Ishikawa (cell line): ENCODE results near the gene DENND5A.

Experiments
- CEBPB ChIP-seq: IDR thresholded peaks from 2 replicates; pipeline ENCODE4 v1.6.1; 2012
- CREB1 ChIP-seq: IDR thresholded peaks from 2 replicates; pipeline ENCODE4 v1.6.1; 2012; ENCODE audit warnings: low read depth
- EGR1 ChIP-seq: IDR thresholded peaks from 2 replicates; pipeline ENCODE4 v1.6.1; 2012
- EP300 ChIP-seq: IDR thresholded peaks from 2 replicates; pipeline ENCODE4 v1.6.1; 2012; ENCODE audit warnings: borderline replicate concordance
- FOXM1 ChIP-seq: IDR thresholded peaks from 2 replicates; pipeline ENCODE4 v1.6.1; 2012; ENCODE audit warnings: low read depth, borderline replicate concordance
- NFIC ChIP-seq: IDR thresholded peaks from 2 replicates; pipeline ENCODE4 v1.6.1; 2012
- RAD21 ChIP-seq: IDR thresholded peaks from 2 replicates; pipeline ENCODE4 v1.6.1; 2012; ENCODE audit warnings: low read depth
- TAF1 ChIP-seq: IDR thresholded peaks from 2 replicates; pipeline ENCODE4 v1.6.1; 2012; ENCODE audit warnings: low read depth, mild to moderate bottlenecking
- TCF12 ChIP-seq: IDR thresholded peaks from 2 replicates; pipeline ENCODE4 v1.6.1; 2012; ENCODE audit warnings: low read depth
- TEAD4 ChIP-seq: IDR thresholded peaks from 2 replicates; pipeline ENCODE4 v1.6.1; 2012
- YY1 ChIP-seq: IDR thresholded peaks from 2 replicates; pipeline ENCODE4 v1.6.1; 2012; ENCODE audit warnings: low read depth
- ZBTB7A ChIP-seq: IDR thresholded peaks from 2 replicates; pipeline ENCODE4 v1.6.1; 2012; ENCODE audit warnings: low read depth
- TF ChIP-seq, protein P1 (sequence below): IDR thresholded peaks from 2 replicates; pipeline ENCODE4 v1.6.1; 2012
- TF ChIP-seq, protein P2 (sequence below): IDR thresholded peaks from 2 replicates; pipeline ENCODE4 v1.6.1; 2012
- TF ChIP-seq, protein P3 (sequence below): IDR thresholded peaks from 2 replicates; pipeline ENCODE4 v1.6.1; 2012; ENCODE audit warnings: low read depth, mild to moderate bottlenecking

Gene DENND5A

DNA sequence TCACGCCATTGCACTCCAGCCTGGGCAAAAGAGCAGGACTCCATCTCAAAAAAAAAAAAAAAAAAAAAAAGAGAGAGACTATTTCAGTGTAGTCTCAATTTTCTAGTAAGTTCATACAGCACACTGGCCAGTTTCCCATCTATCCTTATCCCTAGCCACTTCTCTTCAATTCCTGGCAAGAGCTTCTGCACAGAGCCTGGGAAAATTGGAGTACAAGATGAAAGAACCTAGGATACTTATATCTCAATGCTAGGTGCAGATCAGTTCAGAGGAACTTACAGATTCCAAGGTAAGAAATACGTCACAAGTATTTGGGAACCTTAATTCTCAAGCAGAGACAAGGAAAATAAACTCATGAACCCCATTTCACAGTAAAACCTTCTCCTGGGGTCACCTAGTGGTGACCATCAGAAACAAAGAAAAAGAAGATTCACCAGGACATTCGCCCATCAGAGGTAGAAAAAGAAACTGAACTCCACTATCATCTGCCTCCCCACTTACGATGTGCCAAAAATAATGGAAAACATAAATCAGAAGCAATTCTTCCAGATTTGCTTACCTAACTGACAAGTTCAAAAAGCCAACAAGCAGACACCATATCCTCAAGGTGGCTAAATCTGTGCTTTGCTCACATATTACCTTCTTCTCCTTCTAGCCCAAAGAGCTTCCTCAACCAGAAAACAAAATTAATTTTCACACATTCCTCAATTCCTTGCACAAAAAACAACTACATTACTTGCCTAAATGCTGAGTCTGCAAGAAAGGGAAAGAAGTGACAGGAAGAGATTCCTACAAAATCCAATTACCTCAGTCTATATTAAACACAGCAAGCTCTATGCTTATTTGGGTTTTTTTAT is 4.9 kb downstream of the DENND5A start:
- TF ChIP-seq CREB1 (no peak), RAD21 (peak; percentile 8; the same call in 1 of the 2 replicates), ZBTB7A (no peak)

DNA sequence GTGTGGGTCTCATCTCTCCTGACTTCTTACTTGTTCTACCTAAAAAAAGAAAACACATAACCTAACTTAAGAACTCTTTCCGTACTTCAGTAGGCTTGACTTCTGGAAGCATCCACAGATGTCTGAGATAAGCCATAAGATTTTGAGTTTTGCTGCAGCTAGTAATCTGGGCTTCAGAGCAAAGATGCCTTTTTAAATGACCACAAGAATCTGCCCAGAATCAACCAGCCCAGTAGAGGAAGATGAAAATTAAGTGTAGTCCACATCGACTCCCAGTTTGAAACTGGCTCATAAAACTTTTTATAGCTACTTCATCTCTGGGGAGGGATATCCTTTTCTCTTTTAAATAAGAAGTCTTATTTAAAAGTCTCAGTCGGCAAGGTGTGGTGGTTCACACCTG is 10.7 kb downstream of the DENND5A start:
- no peak for TF ChIP-seq EP300
- no peak for TF ChIP-seq TAF1
- TF ChIP-seq RAD21 = no peak
- no peak for TF ChIP-seq FOXM1
- TF ChIP-seq TCF12 = no peak
- no peak for TF ChIP-seq CEBPB
- no peak for TF ChIP-seq TEAD4
- TF ChIP-seq NFIC = no peak
- no peak for TF ChIP-seq CREB1
- no peak for TF ChIP-seq ZBTB7A
- TF ChIP-seq, protein P1, sequence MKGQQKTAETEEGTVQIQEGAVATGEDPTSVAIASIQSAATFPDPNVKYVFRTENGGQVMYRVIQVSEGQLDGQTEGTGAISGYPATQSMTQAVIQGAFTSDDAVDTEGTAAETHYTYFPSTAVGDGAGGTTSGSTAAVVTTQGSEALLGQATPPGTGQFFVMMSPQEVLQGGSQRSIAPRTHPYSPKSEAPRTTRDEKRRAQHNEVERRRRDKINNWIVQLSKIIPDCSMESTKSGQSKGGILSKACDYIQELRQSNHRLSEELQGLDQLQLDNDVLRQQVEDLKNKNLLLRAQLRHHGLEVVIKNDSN = no peak
- TF ChIP-seq, protein P2, sequence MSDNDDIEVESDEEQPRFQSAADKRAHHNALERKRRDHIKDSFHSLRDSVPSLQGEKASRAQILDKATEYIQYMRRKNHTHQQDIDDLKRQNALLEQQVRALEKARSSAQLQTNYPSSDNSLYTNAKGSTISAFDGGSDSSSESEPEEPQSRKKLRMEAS = no peak
- TF ChIP-seq, protein P3, sequence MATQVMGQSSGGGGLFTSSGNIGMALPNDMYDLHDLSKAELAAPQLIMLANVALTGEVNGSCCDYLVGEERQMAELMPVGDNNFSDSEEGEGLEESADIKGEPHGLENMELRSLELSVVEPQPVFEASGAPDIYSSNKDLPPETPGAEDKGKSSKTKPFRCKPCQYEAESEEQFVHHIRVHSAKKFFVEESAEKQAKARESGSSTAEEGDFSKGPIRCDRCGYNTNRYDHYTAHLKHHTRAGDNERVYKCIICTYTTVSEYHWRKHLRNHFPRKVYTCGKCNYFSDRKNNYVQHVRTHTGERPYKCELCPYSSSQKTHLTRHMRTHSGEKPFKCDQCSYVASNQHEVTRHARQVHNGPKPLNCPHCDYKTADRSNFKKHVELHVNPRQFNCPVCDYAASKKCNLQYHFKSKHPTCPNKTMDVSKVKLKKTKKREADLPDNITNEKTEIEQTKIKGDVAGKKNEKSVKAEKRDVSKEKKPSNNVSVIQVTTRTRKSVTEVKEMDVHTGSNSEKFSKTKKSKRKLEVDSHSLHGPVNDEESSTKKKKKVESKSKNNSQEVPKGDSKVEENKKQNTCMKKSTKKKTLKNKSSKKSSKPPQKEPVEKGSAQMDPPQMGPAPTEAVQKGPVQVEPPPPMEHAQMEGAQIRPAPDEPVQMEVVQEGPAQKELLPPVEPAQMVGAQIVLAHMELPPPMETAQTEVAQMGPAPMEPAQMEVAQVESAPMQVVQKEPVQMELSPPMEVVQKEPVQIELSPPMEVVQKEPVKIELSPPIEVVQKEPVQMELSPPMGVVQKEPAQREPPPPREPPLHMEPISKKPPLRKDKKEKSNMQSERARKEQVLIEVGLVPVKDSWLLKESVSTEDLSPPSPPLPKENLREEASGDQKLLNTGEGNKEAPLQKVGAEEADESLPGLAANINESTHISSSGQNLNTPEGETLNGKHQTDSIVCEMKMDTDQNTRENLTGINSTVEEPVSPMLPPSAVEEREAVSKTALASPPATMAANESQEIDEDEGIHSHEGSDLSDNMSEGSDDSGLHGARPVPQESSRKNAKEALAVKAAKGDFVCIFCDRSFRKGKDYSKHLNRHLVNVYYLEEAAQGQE = no peak
- no peak for TF ChIP-seq EGR1
- TF ChIP-seq YY1 = no peak

DNA sequence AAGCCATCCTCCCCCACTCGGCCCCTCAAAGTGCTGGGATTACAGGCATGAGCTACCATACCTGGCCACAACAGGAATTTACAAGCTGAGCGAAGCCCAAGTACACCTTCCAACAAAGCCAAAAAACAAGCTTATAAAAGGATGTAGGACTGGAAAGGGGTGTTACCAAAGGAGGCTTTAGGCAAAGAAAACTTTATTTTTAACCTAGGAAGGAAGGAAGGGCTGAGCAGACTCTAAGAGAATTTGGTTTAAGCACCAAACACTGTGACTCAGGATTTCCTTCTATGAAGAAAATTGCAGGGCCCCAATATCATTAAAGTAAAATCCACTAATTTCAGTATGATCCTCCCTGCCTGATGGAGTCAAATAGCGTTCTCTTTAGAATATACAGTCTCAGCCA is 12.1 kb downstream of the DENND5A start:
- TF ChIP-seq ZBTB7A = no peak
- no peak for TF ChIP-seq RAD21
- TF ChIP-seq NFIC = no peak
- no peak for TF ChIP-seq TAF1
- TF ChIP-seq CEBPB = no peak
- no peak for TF ChIP-seq YY1
- TF ChIP-seq, protein P2 = no peak
- no peak for TF ChIP-seq FOXM1
- TF ChIP-seq EGR1 = no peak
- TF ChIP-seq, protein P3 = no peak
- TF ChIP-seq EP300 = no peak
- TF ChIP-seq, protein P1 = no peak
- TF ChIP-seq TEAD4 = no peak
- TF ChIP-seq TCF12 = no peak
- TF ChIP-seq CREB1 = no peak

DNA sequence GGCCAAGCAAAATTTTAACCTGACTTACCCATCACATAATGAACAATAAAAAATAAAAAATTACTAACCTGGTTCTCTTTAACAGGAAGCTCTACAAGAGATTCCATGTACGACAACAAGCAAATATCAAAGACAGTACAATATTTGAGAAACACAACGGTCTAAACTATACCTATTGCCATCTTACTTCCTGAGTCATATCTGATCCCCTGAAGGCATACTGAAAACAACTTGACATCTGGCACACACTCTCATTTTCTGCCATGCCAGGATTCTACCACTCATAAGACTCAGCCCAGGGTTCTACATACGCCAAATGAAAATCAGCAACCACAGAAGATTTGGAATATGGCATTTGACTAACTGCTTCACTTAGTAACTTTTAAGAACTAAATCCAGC is 13.8 kb downstream of the DENND5A start:
- no peak for TF ChIP-seq TCF12

DNA sequence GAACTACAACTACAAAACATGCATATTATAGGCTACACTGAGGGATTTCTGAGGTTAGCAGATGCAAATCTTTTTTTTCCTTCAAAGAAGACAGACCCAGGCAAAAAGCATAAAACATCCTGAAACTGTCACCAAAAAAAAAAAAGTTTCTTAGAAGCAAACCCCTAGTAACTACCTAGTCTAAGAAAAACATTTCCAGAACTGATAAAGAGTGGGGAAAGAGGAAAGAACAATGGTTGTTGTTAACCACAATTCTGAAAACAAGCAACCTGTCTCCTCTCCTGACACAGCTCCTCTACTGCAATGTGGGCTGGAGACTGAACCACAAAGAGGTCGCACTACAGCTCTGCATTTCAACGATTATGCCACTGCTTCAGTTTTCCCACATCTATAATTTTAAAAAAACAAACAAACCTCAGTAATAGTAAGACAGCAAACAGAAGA is 15.0 kb downstream of the DENND5A start:
- no peak for TF ChIP-seq TCF12
- no peak for TF ChIP-seq EGR1
- TF ChIP-seq EP300 = no peak
- no peak for TF ChIP-seq YY1
- no peak for TF ChIP-seq CEBPB
- TF ChIP-seq TAF1 = no peak
- TF ChIP-seq RAD21 = no peak
- TF ChIP-seq ZBTB7A = no peak
- TF ChIP-seq, protein P2 = no peak
- no peak for TF ChIP-seq NFIC
- TF ChIP-seq TEAD4 = no peak
